Naive thymus-derived CD4-positive, alpha-beta T cell (primary cell): Measurements from ENCODE around the gene SEC14L2. TPM values are rescaled to one million over a fixed set of nuclear protein-coding genes. Genes with fewer than 3 reads are reported as not detected.
"Not testable (repeated sequence)": the region's sequence is repeated elsewhere in the genome, so short reads cannot be mapped to it uniquely, and the experiment has no call there.

Experiments used
- ATAC-seq: fragments of 150-1000 bp; cut with Tn5 transposase; 2 replicates; pipeline ENCODE4 v1.10.0; 2021; ENCODE audit warnings: mild to moderate bottlenecking, moderate library complexity
- CTCF ChIA-PET: fragments of 350-600 bp; sonication (Branson Sonifier 250); formaldehyde crosslinking; loops from one replicate; lab custom pipeline; 2021; ENCODE audit warnings: antibody characterized with exemption; lab: Charles Lee
- POLR2A ChIA-PET: fragments of 350-600 bp; sonication (Branson Sonifier 250); formaldehyde crosslinking; loops from one replicate; lab custom pipeline; 2021; ENCODE audit warnings: antibody characterized with exemption, inconsistent platforms; lab: Charles Lee
- DNase-seq, 9 donors: peaks; one replicate each; pipeline versions ENCODE4 v3.0.0 to v3.0.0-alpha.2; 2020 to 2022; ENCODE audit warnings: mixed read lengths in 1 of 9
- H3K27ac ChIP-seq: one replicate; pipeline ENCODE4 v1.7.0; 2013; ENCODE audit warnings: mild to moderate bottlenecking, low read depth, low read length, moderate library complexity
- H3K27me3 ChIP-seq, 2 donors: one replicate each; pipeline ENCODE4 v1.7.0; 2013; ENCODE audit warnings: low read length in 2 of 2, mild to moderate bottlenecking in 2 of 2, moderate library complexity in 2 of 2; ENCODE audit not compliant: control insufficient read depth in 2 of 2, insufficient read depth in 2 of 2
- H3K36me3 ChIP-seq, 3 experiments: 1 replicate in 2 of 3; 2 replicates in 1 of 3; pipeline ENCODE4 v1.7.0; 2013; ENCODE audit warnings: low read length in 3 of 3, mild to moderate bottlenecking in 3 of 3, moderate library complexity in 1 of 3; ENCODE audit not compliant: insufficient read depth in 3 of 3, control insufficient read depth in 2 of 3
- H3K4me1 ChIP-seq, 2 donors: one replicate each; pipeline ENCODE4 v1.7.0; 2013; ENCODE audit warnings: low read length in 2 of 2, mild to moderate bottlenecking in 2 of 2, moderate library complexity in 1 of 2; ENCODE audit not compliant: control insufficient read depth in 2 of 2, insufficient read depth in 2 of 2
- H3K4me3 ChIP-seq: 2 replicates; pipeline ENCODE4 v1.7.0; 2013; ENCODE audit warnings: mild to moderate bottlenecking, low read length
- H3K9me3 ChIP-seq, 3 experiments: 1 replicate in 2 of 3; 2 replicates in 1 of 3; pipeline ENCODE4 v1.7.0; 2013; ENCODE audit warnings: low read length in 3 of 3; ENCODE audit not compliant: control insufficient read depth in 2 of 3
- H3K27ac Mint-ChIP-seq, 9 donors: one replicate each; pipeline ENCODE4 v1.8.0; 2020 to 2022; ENCODE audit warnings: mixed read lengths in 9 of 9, mild to moderate bottlenecking in 8 of 9, moderate library complexity in 5 of 9, inconsistent platforms in 2 of 9
- H3K27me3 Mint-ChIP-seq, 5 donors: one replicate each; pipeline ENCODE4 v1.8.0; 2021 to 2022; ENCODE audit warnings: mixed read lengths in 5 of 5, mild to moderate bottlenecking in 1 of 5
- H3K36me3 Mint-ChIP-seq, 5 donors: one replicate each; pipeline ENCODE4 v1.8.0; 2020 to 2022; ENCODE audit warnings: mixed read lengths in 5 of 5, mild to moderate bottlenecking in 3 of 5, inconsistent platforms in 1 of 5
- H3K4me1 Mint-ChIP-seq, 7 donors: one replicate each; pipeline ENCODE4 v1.8.0; 2020 to 2022; ENCODE audit warnings: mixed read lengths in 7 of 7, mild to moderate bottlenecking in 3 of 7, inconsistent platforms in 1 of 7
- H3K4me3 Mint-ChIP-seq, 10 donors: one replicate each; pipeline ENCODE4 v1.8.0; 2020 to 2022; ENCODE audit warnings: mild to moderate bottlenecking in 10 of 10, mixed read lengths in 10 of 10, moderate library complexity in 6 of 10, inconsistent platforms in 2 of 10
- H3K9me3 Mint-ChIP-seq, 11 donors: one replicate each; pipeline ENCODE4 v1.8.0; 2020 to 2022; ENCODE audit warnings: mixed read lengths in 11 of 11, mild to moderate bottlenecking in 4 of 11, inconsistent platforms in 1 of 11, moderate library complexity in 1 of 11
- intact Hi-C, 2 donors: fragments of 100-400 bp; cut with micrococcal nuclease; formaldehyde crosslinking; loops; one replicate each; pipeline ENCODE4 v1.15.1; 2023
- polyA plus RNA-seq, 2 donors: library from polyadenylated mRNA; unstranded; fragments of 300-500 nt; fragmentation: Illumina TruSeq; gene quantifications; one replicate each; pipeline ENCODE4 v1.2.3, GENCODE V29; 2021
- total RNA-seq, 6 experiments: library from RNA in 5 of 6; stranded (reverse) in 5 of 6; gene quantifications; 1 replicate in 5 of 6; 2 replicates in 1 of 6; pipeline ENCODE4 v1.2.3 and lab custom pipeline; 2021 to 2026

SEC14L2 gene
- total and polyA plus RNA-seq, 7 experiments from 2014 or later: 10.7 to 147 (median 16.5) TPM

DNA sequence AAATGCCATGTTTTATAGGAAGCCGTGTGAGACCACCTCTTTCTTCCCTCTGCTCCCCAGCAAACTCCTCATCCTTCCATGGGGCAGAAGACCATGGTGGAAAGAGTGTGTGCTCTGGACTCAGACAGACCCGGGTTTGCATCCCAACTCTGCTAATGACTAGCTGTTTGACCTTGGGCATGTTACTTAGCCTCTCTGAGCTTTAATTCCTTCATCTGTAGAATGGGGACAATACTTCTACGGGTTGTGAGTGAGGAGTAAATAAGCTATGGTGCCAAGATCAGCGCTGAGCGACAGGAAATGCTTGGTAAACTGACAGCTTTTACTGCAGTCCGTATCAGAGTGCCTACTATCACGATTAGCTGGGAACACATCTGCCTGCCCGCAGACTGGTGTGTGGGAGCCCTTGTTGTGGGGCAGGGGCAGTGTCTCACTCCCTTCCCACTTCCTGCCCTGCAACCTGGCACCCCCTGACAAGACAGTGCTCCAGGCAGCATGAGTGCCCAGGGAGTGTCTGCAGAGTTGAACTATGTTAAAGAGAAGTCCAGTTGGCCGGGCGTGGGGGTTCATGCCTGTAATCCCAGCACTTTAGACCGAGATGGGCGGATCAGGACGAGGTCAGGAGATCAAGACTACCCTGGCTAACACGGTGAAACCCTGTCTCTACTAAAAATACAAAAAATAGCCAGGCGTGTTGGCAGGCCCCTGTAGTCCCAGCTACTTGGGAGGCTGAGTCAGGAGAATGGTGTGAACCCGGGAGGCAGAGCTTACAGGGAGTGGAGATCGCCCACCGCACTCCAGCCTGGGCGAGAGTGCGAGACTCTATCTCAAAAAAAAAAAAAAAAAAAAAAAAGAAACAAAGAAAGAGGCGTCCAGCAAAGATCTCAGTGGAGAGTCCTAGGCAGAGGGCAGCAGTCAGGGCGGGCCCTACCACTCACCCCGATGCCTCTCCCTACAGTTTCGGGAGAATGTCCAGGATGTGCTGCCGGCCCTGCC, 2.2 kb downstream of the SEC14L2 start:
- peaks cover 0 to 4% (median 3%) of the 10 kb centered on the region in 5 donors for H3K36me3 Mint-ChIP-seq
- peak in 1 of 9 donors; percentile 22 for DNase-seq
- H3K9me3 Mint-ChIP-seq: no peaks in the 10 kb centered on the region
- H3K4me1 ChIP-seq: peaks cover 12 to 22% of the 10 kb centered on the region in 2 donors
- ChIA-PET CTCF (interaction anchor here (0.6 to 2.9 kb wide), 4 partner anchors 10 to 129 kb away, joined by 3 to 12 read pairs (median 6); partner anchors contain the start of gene CASTOR1), POLR2A (interaction anchor here (1.2 to 12.2 kb wide), 3 partner anchors 12 to 42 kb away, joined by 3 to 158 read pairs (median 52); partner anchors contain the start of genes CCDC157, MTFP1 and SF3A1)
- peak overlapping the region; percentile 51 to 92 (median 89) for H3K27ac Mint-ChIP-seq
- H3K27me3 Mint-ChIP-seq: peaks cover 0 to 5% (median 0%) of the 10 kb centered on the region in 5 donors
- peak overlapping the region; percentile 38 for H3K4me3 ChIP-seq
- H3K27ac ChIP-seq: peak overlapping the region; percentile 77
- H3K4me1 Mint-ChIP-seq: peaks cover 16 to 56% (median 32%) of the 10 kb centered on the region in 7 donors
- no peaks in the 10 kb centered on the region for H3K9me3 ChIP-seq
- H3K36me3 ChIP-seq: peaks cover 0 to 4% (median 0%) of the 10 kb centered on the region in 3 experiments
- ATAC-seq: no peak
- intact Hi-C loops: loop anchor here in 1 of 2 donors (10.0 kb wide), 1 partner anchor 356 kb away; no protein-coding TSS in a partner anchor
- no peaks in the 10 kb centered on the region for H3K27me3 ChIP-seq
- H3K4me3 Mint-ChIP-seq: peak overlapping the region; percentile 85 to 95 (median 90)

DNA sequence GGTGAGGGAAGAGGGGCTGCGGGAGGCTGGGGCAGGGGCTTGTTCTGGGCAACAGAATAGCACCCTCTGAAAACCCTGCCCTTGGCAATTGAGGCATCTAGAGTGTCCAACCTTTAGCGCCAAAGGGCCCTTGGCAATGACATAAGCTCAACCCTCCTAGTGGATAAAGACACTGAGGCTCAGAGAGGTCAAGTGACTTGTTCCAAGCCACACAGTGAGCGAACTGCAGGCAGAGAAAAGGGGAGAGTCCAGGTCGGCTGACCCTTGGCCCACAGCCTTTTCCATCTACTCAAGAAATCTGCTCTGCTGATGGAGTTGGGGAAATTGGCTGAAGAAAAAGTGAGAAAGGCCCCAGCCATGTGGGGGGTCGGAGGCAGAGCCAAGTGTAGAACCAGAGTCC, 2.9 kb downstream of the SEC14L2 start:
- peaks cover 16 to 57% (median 31%) of the 10 kb centered on the region in 7 donors for H3K4me1 Mint-ChIP-seq
- Histone ChIP-seq H3K4me3 (no peak overlapping the region), H3K36me3 (peaks cover 0 to 4% (median 0%) of the 10 kb centered on the region in 3 experiments), H3K27me3 (no peaks in the 10 kb centered on the region), H3K27ac (no peak overlapping the region), H3K9me3 (no peaks in the 10 kb centered on the region), H3K4me1 (peaks cover 12 to 22% of the 10 kb centered on the region in 2 donors)
- intact Hi-C loops: loop anchor here in 1 of 2 donors (10.0 kb wide), 1 partner anchor 355 kb away; no protein-coding TSS in a partner anchor
- H3K27ac Mint-ChIP-seq: peak overlapping the region in 7 of 9 donors; percentile 7 to 92 (median 36)
- H3K36me3 Mint-ChIP-seq: peaks cover 0 to 4% (median 3%) of the 10 kb centered on the region in 5 donors
- no peak overlapping the region for H3K4me3 Mint-ChIP-seq
- POLR2A ChIA-PET: interaction anchor here (6.0 to 12.2 kb wide), 2 partner anchors 11 to 25 kb away, joined by 52 to 158 read pairs; partner anchors contain the start of gene MTFP1
- CTCF ChIA-PET: no interaction called here
- no peaks in the 10 kb centered on the region for H3K9me3 Mint-ChIP-seq
- no peak for ATAC-seq
- peaks cover 0 to 5% (median 0%) of the 10 kb centered on the region in 5 donors for H3K27me3 Mint-ChIP-seq
- DNase-seq: no peak

DNA sequence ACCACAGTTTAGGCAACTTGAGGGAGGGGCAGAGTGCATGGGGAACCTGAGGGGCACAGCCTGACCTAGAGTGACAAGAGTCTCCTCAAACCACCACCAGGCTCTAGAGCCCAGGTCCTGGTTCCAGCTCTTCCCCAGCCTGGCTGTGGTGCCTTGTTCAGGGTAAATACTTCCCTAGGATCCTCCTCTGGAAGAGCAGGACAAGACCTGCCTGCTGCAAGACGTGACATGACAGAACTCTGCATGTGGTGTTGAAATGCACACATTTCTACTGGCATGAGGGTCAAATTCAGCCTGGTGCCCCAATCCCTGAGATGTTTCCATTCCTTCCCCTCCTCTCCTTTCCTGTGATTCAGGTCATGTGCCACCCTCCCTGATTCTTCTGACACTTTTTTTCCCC, 3.3 kb downstream of the SEC14L2 start:
- Histone ChIP-seq H3K36me3 (peaks cover 0 to 7% (median 0%) of the 10 kb centered on the region in 3 experiments), H3K27ac (no peak overlapping the region), H3K4me1 (peaks cover 12 to 22% of the 10 kb centered on the region in 2 donors), H3K9me3 (no peaks in the 10 kb centered on the region), H3K27me3 (no peaks in the 10 kb centered on the region), H3K4me3 (no peak overlapping the region)
- Mint-ChIP-seq H3K4me3 (peak overlapping the region in 1 of 10 donors; percentile 5), H3K27ac (peak overlapping the region in 7 of 9 donors; percentile 35 to 92 (median 43)), H3K27me3 (peaks cover 0 to 5% (median 0%) of the 10 kb centered on the region in 5 donors), H3K36me3 (peaks cover 0 to 4% (median 3%) of the 10 kb centered on the region in 5 donors), H3K4me1 (peaks cover 16 to 53% (median 31%) of the 10 kb centered on the region in 7 donors), H3K9me3 (no peaks in the 10 kb centered on the region)
- intact Hi-C loops: no loop called here
- ChIA-PET CTCF (no interaction called here), POLR2A (interaction anchor here (6.0 to 12.2 kb wide), 2 partner anchors 11 to 25 kb away, joined by 52 to 158 read pairs; partner anchors contain the start of gene MTFP1)
- ATAC-seq (no peak), DNase-seq (no peak)

DNA sequence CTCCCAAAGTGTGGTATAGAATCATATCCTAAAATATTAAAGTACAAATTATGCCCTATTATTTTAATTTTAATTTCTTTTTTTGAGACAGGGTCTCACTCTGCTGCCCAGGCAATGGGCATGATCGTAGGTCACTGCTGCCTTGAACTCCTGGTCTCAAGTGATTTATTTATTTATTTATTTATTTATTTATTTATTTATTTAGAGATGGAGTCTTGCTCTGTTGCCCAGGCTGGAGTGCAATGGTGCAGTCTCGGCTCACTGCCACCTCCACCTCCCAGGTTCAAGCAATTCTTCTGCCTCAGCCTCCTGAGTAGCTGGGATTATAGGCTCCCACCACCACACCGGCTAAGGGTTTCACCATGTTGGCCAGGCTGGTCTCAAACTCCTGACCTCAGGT, 4.2 kb downstream of the SEC14L2 start:
- H3K27me3 Mint-ChIP-seq, H3K27ac ChIP-seq, H3K36me3 Mint-ChIP-seq, H3K4me3 Mint-ChIP-seq, intact Hi-C loops, H3K9me3 Mint-ChIP-seq, DNase-seq, ATAC-seq, H3K4me3 ChIP-seq, H3K27ac Mint-ChIP-seq, H3K9me3 ChIP-seq, CTCF ChIA-PET, H3K27me3 ChIP-seq: not testable (repeated sequence)
- POLR2A ChIA-PET: interaction anchor here (2.8 kb wide), 1 partner anchor 23 kb away, joined by 19 read pairs; the partner anchor contains the start of gene MTFP1
- peaks cover 16 to 44% (median 26%) of the 10 kb centered on the region in 7 donors for H3K4me1 Mint-ChIP-seq
- Histone ChIP-seq H3K4me1 (peaks cover 12 to 19% of the 10 kb centered on the region in 2 donors), H3K36me3 (peaks cover 0 to 15% (median 0%) of the 10 kb centered on the region in 3 experiments)

DNA sequence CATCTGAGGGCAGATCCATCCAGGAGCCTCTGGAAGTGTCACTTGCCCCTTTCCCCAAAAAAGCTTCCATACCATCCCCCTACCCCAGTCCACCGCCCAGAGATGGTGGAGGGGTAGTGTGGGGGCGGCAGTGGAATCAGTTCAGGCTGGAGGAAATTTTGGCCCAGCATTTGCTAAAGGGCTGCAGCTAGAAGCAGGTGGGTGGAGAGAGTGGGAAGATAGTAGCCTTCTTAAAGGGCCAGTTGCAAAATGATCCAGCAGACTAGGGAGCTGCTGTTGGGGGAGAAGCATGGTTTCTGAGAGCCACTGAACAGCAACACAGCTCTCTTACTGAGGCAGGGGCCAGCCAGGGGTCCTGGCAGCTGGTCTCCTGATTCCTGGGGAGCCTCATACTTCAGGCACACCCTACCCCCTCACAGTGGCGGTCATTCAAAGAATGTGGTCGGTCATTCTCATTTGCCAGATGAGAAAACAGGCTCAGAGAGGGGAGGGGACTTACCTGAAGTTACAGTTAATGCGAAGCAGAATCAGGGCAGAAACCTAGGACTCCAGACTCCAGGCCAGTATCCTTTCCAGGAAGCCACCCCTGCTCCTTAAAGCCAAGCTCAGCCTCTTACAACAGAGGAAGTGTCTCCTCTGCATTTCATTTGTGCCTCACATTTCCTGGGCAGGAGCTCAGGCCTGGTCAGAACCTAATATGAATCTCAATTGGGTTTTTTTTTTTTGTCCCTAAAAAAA, 5.4 kb downstream of the SEC14L2 start:
- no peak for DNase-seq
- POLR2A ChIA-PET: interaction anchor here (0.9 to 2.8 kb wide), 3 partner anchors 12 to 24 kb away, joined by 3 to 19 read pairs (median 5); partner anchors contain the start of gene MTFP1

More for the DNA sequence above, 5.4 kb downstream of the SEC14L2 start:
- Mint-ChIP-seq H3K36me3 (peaks cover 0 to 18% (median 3%) of the 10 kb centered on the region in 5 donors), H3K27me3 (peaks cover 0 to 5% (median 0%) of the 10 kb centered on the region in 5 donors), H3K9me3 (no peaks in the 10 kb centered on the region), H3K27ac (peak overlapping the region in 5 of 9 donors; percentile 1 to 89 (median 63)), H3K4me1 (peaks cover 16 to 35% (median 20%) of the 10 kb centered on the region in 7 donors), H3K4me3 (no peak overlapping the region)
- intact Hi-C loops: no loop called here
- peaks cover 0 to 22% (median 0%) of the 10 kb centered on the region in 3 experiments for H3K36me3 ChIP-seq
- no peak for ATAC-seq
- H3K27me3 ChIP-seq: no peaks in the 10 kb centered on the region
- peaks cover 6 to 13% of the 10 kb centered on the region in 2 donors for H3K4me1 ChIP-seq
- no peak overlapping the region for H3K4me3 ChIP-seq
- no peaks in the 10 kb centered on the region for H3K9me3 ChIP-seq
- CTCF ChIA-PET: no interaction called here
- no peak overlapping the region for H3K27ac ChIP-seq
